Psoas muscle (tissue), 8 donors: ENCODE measurements around the gene PDE1C. TPM values are rescaled to one million over a fixed set of nuclear protein-coding genes. Genes with fewer than 3 reads are reported as not detected.

ENCODE experiments used
- ATAC-seq, 4 donors: fragments of 200-7000 bp; cut with Tn5 transposase; one replicate each; pipeline ENCODE4 v1.9.1; 2020; ENCODE audit warnings: moderate library complexity in 3 of 4, mild to moderate bottlenecking in 2 of 4
- DNase-seq, 2 donors: peaks; one replicate each; pipeline ENCODE4 v3.0.0-alpha.2; 2020
- H3K27ac ChIP-seq: fragments of 200-600 bp; one replicate; pipeline ENCODE4 v1.8.0; 2022
- H3K27me3 ChIP-seq, 3 donors: fragments of 200-600 bp in 1 of 3; one replicate each; pipeline versions ENCODE4 v1.6.1 to v1.8.0; 2013 to 2022; ENCODE audit warnings: low read length in 2 of 3, mild to moderate bottlenecking in 2 of 3, moderate library complexity in 1 of 3; ENCODE audit not compliant: insufficient read depth in 3 of 3
- H3K36me3 ChIP-seq, 2 donors: fragments of 200-600 bp in 1 of 2; one replicate each; pipeline versions ENCODE4 v1.6.1 to v1.8.0; 2013 to 2022; ENCODE audit warnings: low read depth in 1 of 2, mild to moderate bottlenecking in 1 of 2, moderate library complexity in 1 of 2; ENCODE audit not compliant: insufficient read depth in 1 of 2
- H3K4me1 ChIP-seq: fragments of 200-600 bp; one replicate; pipeline ENCODE4 v1.8.0; 2022
- H3K4me3 ChIP-seq: fragments of 200-600 bp; one replicate; pipeline ENCODE4 v1.8.0; 2022; ENCODE audit warnings: mild to moderate bottlenecking
- H3K9me3 ChIP-seq: fragments of 200-600 bp; one replicate; pipeline ENCODE4 v1.8.0; 2022
- CTCF ChIP-seq: fragments of 200-600 bp; IDR thresholded peaks from one replicate; pipeline ENCODE4 v1.8.0; 2022; ENCODE audit warnings: antibody characterized with exemption
- WGBS, 3 donors: extraction: QIAGEN DNeasy Blood & Tissue Kit; methylation state at CpG; one replicate each; pipeline versions ENCODE4 v1.1.6 to v1.1.7; 2013; 5-methylcytosine and 5-hydroxymethylcytosine counted together
- intact Hi-C, 2 donors: fragments of 100-400 bp; cut with DNase I; formaldehyde crosslinking; loops; one replicate each; pipeline versions ENCODE4 v1.11.0 to v1.14.2; 2022
- polyA plus RNA-seq, 3 donors: library from polyadenylated mRNA; stranded (reverse); fragments of 200-250 nt; gene quantifications; one replicate each; pipeline ENCODE4 v1.2.3, GENCODE V29; 2013
- total RNA-seq, 4 donors: library from RNA; stranded (reverse); fragmentation: NEBNext Ultra II Directional in 2 of 4; extraction: Animal tissue kit (Norgen Biotek cat#: 25700) in 2 of 4; gene quantifications; one replicate each; pipeline versions ENCODE4 v1.2.1 to v1.2.4, GENCODE V29; 2021 to 2023
- donor health status: healthy with polysubstance abuse.
- donor health status: DM: no; HTN: no; CAD: no; lungs with moderate emphysema.
- donor health status: Bipolar disorder and iron deficiency.
- donor health status: healthy.
- donor health status: DM: yes; HTN: yes; CAD: no.
- donor health status: DM: no; HTN: no; CAD: no.
- donor health status: DM: no; HTN: no; CAD: no.
- donor health status: DM: yes; HTN: yes; CAD: no.

Gene PDE1C
- total and polyA plus RNA-seq, 7 donors: 0.20 to 1.9 (median 0.64) TPM

GRCh38 chr7:31892099-31892829, 177.9 kb downstream of the PDE1C start:
- Histone ChIP-seq H3K27me3 (no peaks in the 10 kb centered on the region), H3K36me3 (no peaks in the 10 kb centered on the region), H3K9me3 (no peaks in the 10 kb centered on the region), H3K4me3 (no peak overlapping the region), H3K4me1 (no peaks in the 10 kb centered on the region), H3K27ac (no peak overlapping the region)
- TF ChIP-seq CTCF: no peak
- 69 to 82% (median 70%) methylated on average over 3 of the region's 3 CpGs for WGBS, 3 donors
- intact Hi-C loops: no loop called here
- ATAC-seq: no peak
- DNase-seq: no peak

- intact Hi-C loops: no loop called here
- WGBS, 3 donors: 72 to 78% (median 77%) methylated on average over 3 of the region's 3 CpGs
- TF ChIP-seq CTCF: no peak
- Histone ChIP-seq H3K36me3 (no peaks in the 10 kb centered on the region), H3K27ac (no peak overlapping the region), H3K9me3 (no peaks in the 10 kb centered on the region), H3K4me3 (no peak overlapping the region), H3K27me3 (no peaks in the 10 kb centered on the region), H3K4me1 (no peaks in the 10 kb centered on the region)
- no peak for ATAC-seq
- no peak for DNase-seq
Observed at GRCh38 chr7:31890766-31891165, 179.4 kb downstream of the PDE1C start.

GRCh38 chr7:31890198-31890597, 180.0 kb downstream of the PDE1C start:
- ATAC-seq (no peak), DNase-seq (no peak)
- Histone ChIP-seq H3K4me1 (no peaks in the 10 kb centered on the region), H3K27me3 (no peaks in the 10 kb centered on the region), H3K4me3 (no peak overlapping the region), H3K36me3 (no peaks in the 10 kb centered on the region), H3K27ac (no peak overlapping the region), H3K9me3 (no peaks in the 10 kb centered on the region)
- intact Hi-C loops: no loop called here
- no peak for TF ChIP-seq CTCF
- 72 to 80% (median 77%) methylated on average over 3 of the region's 3 CpGs for WGBS, 3 donors

GRCh38 chr7:31887006-31887405, 183.2 kb downstream of the PDE1C start:
- Histone ChIP-seq H3K9me3 (no peaks in the 10 kb centered on the region), H3K4me3 (no peak overlapping the region), H3K36me3 (no peaks in the 10 kb centered on the region), H3K4me1 (peaks cover 3% of the 10 kb centered on the region), H3K27ac (no peak overlapping the region), H3K27me3 (no peaks in the 10 kb centered on the region)
- intact Hi-C loops: no loop called here
- ATAC-seq (no peak), DNase-seq (no peak)
- TF ChIP-seq CTCF: no peak
- 98 to 100% (median 99%) methylated on average over 2 of the region's 2 CpGs for WGBS, 3 donors

- intact Hi-C loops: no loop called here
- no peaks in the 10 kb centered on the region for H3K27me3 ChIP-seq
- no peak for DNase-seq
- peaks cover 3% of the 10 kb centered on the region for H3K4me1 ChIP-seq
- WGBS, 3 donors: 89 to 95% (median 90%) methylated on average over 2 of the region's 2 CpGs
- no peak for ATAC-seq
- no peaks in the 10 kb centered on the region for H3K9me3 ChIP-seq
- no peak overlapping the region for H3K27ac ChIP-seq
- H3K36me3 ChIP-seq: no peaks in the 10 kb centered on the region
- TF ChIP-seq CTCF: no peak
- H3K4me3 ChIP-seq: no peak overlapping the region
Observed at GRCh38 chr7:31885171-31885570, 185.0 kb downstream of the PDE1C start.
